WTC11 (cell line): ENCODE measurements around the gene PCDHGA6. TPM values are rescaled to one million over a fixed set of nuclear protein-coding genes. Genes with fewer than 3 reads are reported as not detected.

Experiments
- ATAC-seq: fragments of 200-7000 bp; cut with Tn5 transposase; 2 replicates; pipeline ENCODE4 v1.10.0; 2021; ENCODE audit warnings: mild to moderate bottlenecking, moderate library complexity
- CTCF ChIA-PET: fragments of 300-600 bp; sonication (Branson Sonifier 250); formaldehyde crosslinking; loops from one replicate; lab custom pipeline; 2021; ENCODE audit warnings: antibody characterized with exemption; lab: Charles Lee
- POLR2A ChIA-PET: fragments of 350-600 bp; sonication (Branson Sonifier 250); formaldehyde crosslinking; loops from one replicate; lab custom pipeline; 2021; ENCODE audit warnings: antibody characterized with exemption; lab: Charles Lee
- DNase-seq: peaks from one replicate; pipeline ENCODE4 v3.0.0; 2021; ENCODE audit warnings: low spot score
- H3K27ac Mint-ChIP-seq: 2 replicates; pipeline ENCODE4 v1.8.0; 2021; ENCODE audit warnings: mixed read lengths
- H3K27me3 Mint-ChIP-seq: 2 replicates; pipeline ENCODE4 v1.8.0; 2021; ENCODE audit warnings: low read depth, mild to moderate bottlenecking, moderate library complexity, mixed read lengths
- H3K36me3 Mint-ChIP-seq: 2 replicates; pipeline ENCODE4 v1.8.0; 2021; ENCODE audit warnings: mixed read lengths
- H3K4me1 Mint-ChIP-seq: 2 replicates; pipeline ENCODE4 v1.8.0; 2022; ENCODE audit warnings: mixed read lengths
- H3K4me3 Mint-ChIP-seq: 2 replicates; pipeline ENCODE4 v1.8.0; 2021; ENCODE audit warnings: mild to moderate bottlenecking, moderate library complexity, mixed read lengths
- H3K9me3 Mint-ChIP-seq: 2 replicates; pipeline ENCODE4 v1.8.0; 2021; ENCODE audit warnings: mixed read lengths
- ATF1 ChIP-seq: sonication (generic); formaldehyde crosslinking; IDR thresholded peaks from 2 replicates; pipeline ENCODE4 v1.8.1; 2023; ENCODE audit warnings: mild to moderate bottlenecking, moderate library complexity, missing genetic modification reagents
- CREB1 ChIP-seq: sonication (generic); formaldehyde crosslinking; IDR thresholded peaks from 2 replicates; pipeline ENCODE4 v1.8.0; 2023; ENCODE audit warnings: mild to moderate bottlenecking, missing genetic modification reagents
- CTCF ChIP-seq: fragments of 200-600 bp; IDR thresholded peaks from 2 replicates; pipeline ENCODE4 v1.8.0; 2022; ENCODE audit warnings: antibody characterized with exemption
- EMX1 ChIP-seq: fragments of 250-450 bp; sonication (Bioruptor Pico); IDR thresholded peaks from 2 replicates; pipeline ENCODE4 v1.8.0; 2021; ENCODE audit warnings: mild to moderate bottlenecking
- FOXJ3 ChIP-seq: sonication (generic); formaldehyde crosslinking; IDR thresholded peaks from 2 replicates; pipeline ENCODE4 v1.9.0; 2021; ENCODE audit warnings: missing genetic modification reagents, mild to moderate bottlenecking, borderline replicate concordance
- FOXK1 ChIP-seq: sonication (generic); formaldehyde crosslinking; IDR thresholded peaks from 2 replicates; pipeline ENCODE4 v1.8.0; 2022; ENCODE audit warnings: mild to moderate bottlenecking, moderate library complexity, missing genetic modification reagents
- GABPB1 ChIP-seq: sonication (generic); formaldehyde crosslinking; IDR thresholded peaks from 2 replicates; pipeline ENCODE4 v1.8.1; 2023; ENCODE audit warnings: mild to moderate bottlenecking, missing genetic modification reagents
- GTF2I ChIP-seq: fragments of 250-450 bp; sonication (Bioruptor Pico); conservative IDR thresholded peaks from 2 replicates; pipeline ENCODE4 v1.4.0; 2021; ENCODE audit warnings: mild to moderate bottlenecking
- HMGXB4 ChIP-seq: sonication (generic); formaldehyde crosslinking; IDR thresholded peaks from 2 replicates; pipeline ENCODE4 v1.8.1; 2023; ENCODE audit warnings: mild to moderate bottlenecking, moderate library complexity, missing genetic modification reagents
- IRF1 ChIP-seq: sonication (generic); formaldehyde crosslinking; IDR thresholded peaks from 2 replicates; pipeline ENCODE4 v1.8.0; 2023; ENCODE audit warnings: missing genetic modification reagents
- MXD4 ChIP-seq: fragments of 250-450 bp; sonication (Bioruptor Pico); IDR thresholded peaks from 2 replicates; pipeline ENCODE4 v1.8.0; 2021; ENCODE audit warnings: mild to moderate bottlenecking, moderate library complexity, borderline replicate concordance
- NFE2L1 ChIP-seq: sonication (generic); formaldehyde crosslinking; IDR thresholded peaks from 2 replicates; pipeline ENCODE4 v1.8.1; 2023; ENCODE audit warnings: missing genetic modification reagents
- NFYB ChIP-seq: sonication (generic); formaldehyde crosslinking; conservative IDR thresholded peaks from 2 replicates; pipeline ENCODE4 v1.8.0; 2022; ENCODE audit warnings: low read depth, missing genetic modification reagents
- NR1H2 ChIP-seq: sonication (generic); formaldehyde crosslinking; IDR thresholded peaks from 2 replicates; pipeline ENCODE4 v1.9.0; 2021; ENCODE audit warnings: mild to moderate bottlenecking, moderate library complexity, missing genetic modification reagents
- RELA ChIP-seq: sonication (generic); formaldehyde crosslinking; IDR thresholded peaks from 2 replicates; pipeline ENCODE4 v1.8.1; 2022; ENCODE audit warnings: missing genetic modification reagents, mild to moderate bottlenecking, borderline replicate concordance
- RORB ChIP-seq: fragments of 250-450 bp; sonication (Bioruptor Pico); IDR thresholded peaks from 2 replicates; pipeline ENCODE4 v1.9.0; 2021; ENCODE audit warnings: mild to moderate bottlenecking
- SMAD3 ChIP-seq: sonication (generic); formaldehyde crosslinking; IDR thresholded peaks from 2 replicates; pipeline ENCODE4 v1.8.0; 2022; ENCODE audit warnings: missing genetic modification reagents, mild to moderate bottlenecking, borderline replicate concordance
- TEAD1 ChIP-seq: sonication (generic); formaldehyde crosslinking; IDR thresholded peaks from 2 replicates; pipeline ENCODE4 v1.8.0; 2022; ENCODE audit warnings: mild to moderate bottlenecking, missing genetic modification reagents
- TEAD4 ChIP-seq: sonication (generic); formaldehyde crosslinking; IDR thresholded peaks from 2 replicates; pipeline ENCODE4 v1.8.0; 2022; ENCODE audit warnings: mild to moderate bottlenecking, missing genetic modification reagents
- ZNF138 ChIP-seq: sonication (generic); formaldehyde crosslinking; conservative IDR thresholded peaks from 2 replicates; pipeline ENCODE4 v1.8.1; 2022; ENCODE audit warnings: mild to moderate bottlenecking, moderate library complexity, missing genetic modification reagents
- ZNF219 ChIP-seq: sonication (generic); formaldehyde crosslinking; IDR thresholded peaks from 2 replicates; pipeline ENCODE4 v1.8.0; 2023; ENCODE audit warnings: missing genetic modification reagents, mild to moderate bottlenecking, borderline replicate concordance
- ZNF416 ChIP-seq: fragments of 250-450 bp; sonication (Bioruptor Pico); IDR thresholded peaks from 2 replicates; pipeline ENCODE4 v1.9.0; 2021; ENCODE audit warnings: mild to moderate bottlenecking, inconsistent platforms
- total RNA-seq: library from RNA; stranded (reverse); gene quantifications from 3 replicates; pipeline ENCODE4 v1.2.3, GENCODE V29; 2021

The PCDHGA6 gene
- total RNA-seq, 1 experiment from 2014 or later: 3.3 TPM

GRCh38 chr5:141403387-141403786 lies 29.7 kb downstream of the PCDHGA6 start (continued):
- TF ChIP-seq NR1H2 (CRISPR knock-in tag): no peak
- TF ChIP-seq FOXJ3 (CRISPR knock-in tag): no peak
- TF ChIP-seq SMAD3 (CRISPR knock-in tag): no peak
- no peak for TF ChIP-seq NFYB (CRISPR knock-in tag)
- TF ChIP-seq EMX1 (CRISPR knock-in tag): no peak
- TF ChIP-seq IRF1 (CRISPR knock-in tag): no peak
- no peak for TF ChIP-seq ZNF416 (CRISPR knock-in tag)
- no peak for TF ChIP-seq RORB (CRISPR knock-in tag)

GRCh38 chr5:141407790-141408505 lies 34.3 kb downstream of the PCDHGA6 start, which contains the start of gene PCDHGB6:
Gene PCDHGB6 (plus strand): TSS chr5:141408021. CDS start chr5:141408203, 182 bp downstream.
- peak within 1 kb of the TSS; percentile 45; the same call in 1 of the 2 replicates for H3K27ac Mint-ChIP-seq
- ChIA-PET POLR2A (interaction anchor here (0.6 to 1.2 kb wide), 2 partner anchors 10 to 163 kb away, joined by 3 to 6 read pairs; partner anchors contain the start of gene PCDHGB7), CTCF (interaction anchor here (0.6 to 2.9 kb wide), 62 partner anchors 8 to 314 kb away, joined by 3 to 31 read pairs (median 6); partner anchors contain the start of genes DIAPH1, HDAC3, PCDHB11 and PCDHB12)
- DNase-seq (peak; percentile 86), ATAC-seq (peak; percentile 92)
- H3K4me3 Mint-ChIP-seq: peak within 1 kb of the TSS; percentile 96
- H3K36me3 Mint-ChIP-seq: peaks cover 26% of the 10 kb centered on the region
- TF ChIP-seq CTCF (peak; percentile 64), HMGXB4 (CRISPR knock-in tag) (peak; percentile 94)
- peaks cover 12% of the 10 kb centered on the region for H3K4me1 Mint-ChIP-seq
- H3K27me3 Mint-ChIP-seq: peaks cover 19% of the 10 kb centered on the region
- peaks cover 18% of the 10 kb centered on the region for H3K9me3 Mint-ChIP-seq

- DNase-seq: no peak
- POLR2A ChIA-PET: no interaction called here
- Mint-ChIP-seq H3K4me3 (peak overlapping the region; percentile 96), H3K4me1 (peaks cover 17% of the 10 kb centered on the region), H3K27me3 (peaks cover 25% of the 10 kb centered on the region), H3K9me3 (peaks cover 15% of the 10 kb centered on the region), H3K36me3 (peaks cover 22% of the 10 kb centered on the region), H3K27ac (peak overlapping the region; percentile 13; the same call in 1 of the 2 replicates)
- ATAC-seq: no peak
- CTCF ChIA-PET: no interaction called here
- TF ChIP-seq MXD4 (CRISPR knock-in tag) (no peak), CREB1 (CRISPR knock-in tag) (no peak), TEAD1 (CRISPR knock-in tag) (no peak), ATF1 (no peak), RELA (CRISPR knock-in tag) (no peak), CTCF (no peak), NFE2L1 (CRISPR knock-in tag) (no peak), NR1H2 (CRISPR knock-in tag) (no peak), GABPB1 (CRISPR knock-in tag) (no peak), ZNF138 (no peak), NFYB (CRISPR knock-in tag) (no peak), ZNF219 (no peak), ZNF416 (CRISPR knock-in tag) (no peak), TEAD4 (no peak), GTF2I (CRISPR knock-in tag) (no peak), HMGXB4 (CRISPR knock-in tag) (no peak), FOXK1 (CRISPR knock-in tag) (no peak), EMX1 (CRISPR knock-in tag) (no peak)
Observed at GRCh38 chr5:141409598-141410306, 36.1 kb downstream of the PCDHGA6 start.
